VCaP (cell line): ENCODE data around the gene CYBA.

ENCODE experiments used
- H3K27ac ChIP-seq: fragments of 450-650 bp; 2 replicates; pipeline ENCODE4 v1.5.1; 2017
- TF ChIP-seq, protein P1 (sequence below): fragments of 450-650 bp; conservative IDR thresholded peaks from 2 replicates; pipeline ENCODE4 v1.5.1; 2017; ENCODE audit warnings: mild to moderate bottlenecking, moderate library complexity

CYBA gene

DNA sequence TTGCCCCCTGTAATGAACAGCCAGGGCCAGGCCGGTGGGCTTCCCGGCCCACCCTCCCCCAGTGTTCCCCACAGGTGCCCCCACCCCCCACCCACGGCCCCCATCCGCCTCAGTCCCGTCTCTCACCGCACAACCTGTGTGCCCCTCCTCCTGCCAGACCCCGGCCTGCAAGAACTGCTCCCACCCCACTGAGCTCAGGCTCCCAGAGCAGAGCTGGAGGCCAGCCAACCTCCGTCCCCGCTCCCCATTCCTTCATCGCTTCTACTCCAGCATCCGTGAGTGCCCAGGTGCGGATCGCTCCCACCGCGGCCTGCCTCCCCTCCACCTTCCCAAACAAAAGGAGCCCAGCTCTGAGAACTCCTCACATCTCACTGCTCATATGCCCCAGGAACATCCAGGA, 7.9 kb upstream of the CYBA start:
- H3K27ac ChIP-seq, result no peak overlapping the region
- TF ChIP-seq, protein P1, sequence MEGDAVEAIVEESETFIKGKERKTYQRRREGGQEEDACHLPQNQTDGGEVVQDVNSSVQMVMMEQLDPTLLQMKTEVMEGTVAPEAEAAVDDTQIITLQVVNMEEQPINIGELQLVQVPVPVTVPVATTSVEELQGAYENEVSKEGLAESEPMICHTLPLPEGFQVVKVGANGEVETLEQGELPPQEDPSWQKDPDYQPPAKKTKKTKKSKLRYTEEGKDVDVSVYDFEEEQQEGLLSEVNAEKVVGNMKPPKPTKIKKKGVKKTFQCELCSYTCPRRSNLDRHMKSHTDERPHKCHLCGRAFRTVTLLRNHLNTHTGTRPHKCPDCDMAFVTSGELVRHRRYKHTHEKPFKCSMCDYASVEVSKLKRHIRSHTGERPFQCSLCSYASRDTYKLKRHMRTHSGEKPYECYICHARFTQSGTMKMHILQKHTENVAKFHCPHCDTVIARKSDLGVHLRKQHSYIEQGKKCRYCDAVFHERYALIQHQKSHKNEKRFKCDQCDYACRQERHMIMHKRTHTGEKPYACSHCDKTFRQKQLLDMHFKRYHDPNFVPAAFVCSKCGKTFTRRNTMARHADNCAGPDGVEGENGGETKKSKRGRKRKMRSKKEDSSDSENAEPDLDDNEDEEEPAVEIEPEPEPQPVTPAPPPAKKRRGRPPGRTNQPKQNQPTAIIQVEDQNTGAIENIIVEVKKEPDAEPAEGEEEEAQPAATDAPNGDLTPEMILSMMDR, result no peak

DNA sequence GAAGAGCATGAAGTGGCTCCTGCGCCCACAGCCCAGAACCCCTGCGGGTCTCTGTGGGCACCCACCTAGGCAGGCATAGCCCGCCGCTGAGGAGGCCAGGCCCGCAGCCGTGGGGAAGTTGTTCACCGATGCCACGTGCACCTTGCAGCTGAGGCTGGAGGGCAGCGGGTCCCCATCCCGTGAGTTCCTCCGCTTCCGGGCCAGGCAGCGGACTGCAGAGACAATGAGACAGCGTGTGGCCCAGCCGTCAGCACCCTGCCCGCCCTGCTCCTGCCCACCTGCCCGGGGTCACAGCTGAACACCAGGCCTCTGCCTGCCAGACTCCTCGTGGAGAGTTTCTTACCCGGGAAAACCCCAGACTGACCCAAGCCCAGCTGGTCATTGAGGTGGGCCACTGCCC, 6.5 kb upstream of the CYBA start:
- H3K27ac ChIP-seq, result no peak overlapping the region
- TF ChIP-seq, protein P1, result no peak

DNA sequence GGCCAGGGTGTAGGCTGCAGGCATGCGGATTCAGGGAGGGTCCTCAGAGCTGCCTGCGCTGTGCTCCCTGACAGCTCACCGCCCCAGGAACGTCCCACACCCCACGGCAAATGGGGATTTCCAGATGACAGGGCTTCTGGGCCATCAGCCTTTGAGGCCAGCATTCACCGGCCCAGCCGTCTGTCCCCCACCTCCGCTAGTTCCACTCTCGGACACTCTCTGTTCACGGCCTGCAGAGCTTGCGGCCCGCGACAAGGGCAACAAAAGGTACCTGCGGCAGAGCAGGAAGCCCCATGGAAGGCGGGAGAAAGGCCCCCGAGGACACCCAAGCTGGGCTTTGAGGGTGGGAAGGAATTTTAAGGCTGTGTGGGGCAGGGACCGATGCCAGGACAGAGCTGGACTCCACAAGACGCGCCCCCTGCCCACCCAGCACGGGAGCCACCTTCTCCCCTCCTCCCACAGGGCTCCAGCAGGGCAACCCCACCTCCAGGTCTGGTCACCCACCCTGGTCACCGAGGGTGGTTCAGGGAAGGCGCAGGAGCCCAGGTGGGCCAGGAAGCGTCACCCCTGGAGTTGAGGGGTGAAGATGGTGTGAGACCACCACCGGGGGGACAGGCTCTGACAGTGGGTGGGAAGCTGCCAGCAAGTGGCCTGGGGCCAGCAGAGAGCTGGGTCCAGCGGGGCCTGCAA, 5.6 kb upstream of the CYBA start:
- H3K27ac ChIP-seq, result no peak overlapping the region
- TF ChIP-seq, protein P1, result no peak

DNA sequence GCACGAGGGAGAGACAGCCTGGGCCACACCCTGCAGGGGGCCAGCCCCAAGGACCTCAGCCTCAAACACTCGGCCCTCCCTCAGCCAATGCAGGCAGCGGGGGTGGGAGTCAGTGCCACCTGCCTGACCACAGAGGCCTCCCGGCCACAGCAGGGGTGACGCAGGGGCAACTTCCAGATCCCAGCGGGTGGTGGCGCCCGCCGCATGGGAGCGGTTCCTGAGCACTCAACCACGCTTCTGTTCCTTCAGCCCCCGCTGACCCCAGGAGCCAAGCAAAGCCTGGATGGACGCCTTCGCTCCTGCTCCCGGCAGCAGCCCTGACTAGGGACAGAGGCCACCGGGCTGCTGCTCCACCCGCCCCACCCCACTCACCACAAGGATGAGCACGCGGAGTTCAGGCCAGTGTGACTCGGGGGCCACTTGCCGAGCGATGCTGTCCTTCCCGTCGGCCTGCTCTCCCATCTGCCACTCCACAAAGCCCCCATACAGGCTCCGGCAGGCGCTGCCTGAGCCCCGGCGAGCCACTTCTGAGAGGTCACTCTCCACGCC, 5.0 kb upstream of the CYBA start:
- TF ChIP-seq, protein P1, result no peak
- no peak overlapping the region for H3K27ac ChIP-seq

DNA sequence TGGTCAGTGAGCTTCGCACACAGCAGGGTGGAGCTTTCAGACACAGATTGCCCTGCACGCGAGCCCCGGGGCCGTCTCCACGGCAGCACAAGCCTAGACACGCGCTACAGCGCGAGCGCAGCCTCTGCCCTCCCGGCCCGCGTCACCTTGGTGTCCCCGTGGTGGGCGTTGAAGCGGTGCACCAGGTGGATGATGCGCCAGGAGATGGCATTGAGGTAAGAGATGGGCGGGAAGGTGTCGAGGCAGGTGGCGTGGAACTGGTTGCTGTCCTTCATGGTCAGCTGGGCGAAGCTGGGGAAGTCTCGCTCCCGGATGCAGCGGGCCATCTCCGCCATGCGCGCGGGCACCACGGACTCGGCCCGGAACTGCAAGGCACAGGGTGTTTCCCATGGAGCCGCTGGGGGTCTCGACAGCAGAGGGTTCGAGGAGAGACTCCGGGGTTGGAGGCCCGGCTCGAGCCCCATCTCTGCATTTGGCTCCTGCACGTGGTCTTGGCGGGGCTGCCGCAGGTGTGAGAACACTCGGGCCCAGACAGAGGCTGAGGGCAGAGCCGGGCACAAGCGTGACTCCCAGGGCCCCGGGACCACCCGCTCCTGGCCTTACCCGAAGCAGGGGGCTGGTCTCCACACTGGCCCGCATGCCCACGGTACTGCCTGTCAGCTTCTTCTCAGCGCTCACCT, 4.3 kb upstream of the CYBA start:
- TF ChIP-seq, protein P1, result no peak
- no peak overlapping the region for H3K27ac ChIP-seq

DNA sequence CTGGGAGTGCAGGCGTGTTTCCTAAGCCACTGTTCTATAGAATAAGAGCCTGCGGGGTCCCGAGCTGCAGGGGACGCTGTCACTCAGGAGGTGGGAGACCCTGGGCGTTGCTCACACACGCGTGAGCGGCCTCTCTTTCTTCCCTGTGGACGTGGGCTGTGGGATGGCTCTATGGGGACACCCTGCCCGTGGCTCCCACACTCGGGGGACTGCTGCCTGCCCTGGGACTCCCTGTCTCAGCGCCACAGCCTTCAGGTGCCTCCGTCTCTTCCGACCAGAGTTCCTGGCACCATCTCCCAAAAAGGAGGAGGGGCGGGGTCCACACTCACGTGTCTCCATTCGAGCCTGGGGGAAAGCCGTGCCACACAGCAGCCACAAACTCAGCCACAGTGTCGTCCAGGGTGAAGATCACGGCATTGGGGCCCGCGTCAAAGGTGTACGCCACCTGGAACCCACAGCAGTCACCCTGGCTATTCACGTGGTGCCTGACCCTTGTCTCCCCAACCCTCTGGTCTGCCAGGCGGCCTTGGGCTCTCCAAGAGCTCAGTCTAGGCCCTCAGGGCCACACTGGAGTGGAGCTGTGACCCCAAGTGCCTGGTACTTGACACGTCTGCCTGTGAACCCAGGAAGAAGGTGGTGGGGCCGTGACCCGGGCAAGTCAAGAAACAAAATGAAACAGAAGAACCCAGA, 3.7 kb upstream of the CYBA start:
- H3K27ac ChIP-seq, result no peak overlapping the region
- TF ChIP-seq, protein P1, result no peak

DNA sequence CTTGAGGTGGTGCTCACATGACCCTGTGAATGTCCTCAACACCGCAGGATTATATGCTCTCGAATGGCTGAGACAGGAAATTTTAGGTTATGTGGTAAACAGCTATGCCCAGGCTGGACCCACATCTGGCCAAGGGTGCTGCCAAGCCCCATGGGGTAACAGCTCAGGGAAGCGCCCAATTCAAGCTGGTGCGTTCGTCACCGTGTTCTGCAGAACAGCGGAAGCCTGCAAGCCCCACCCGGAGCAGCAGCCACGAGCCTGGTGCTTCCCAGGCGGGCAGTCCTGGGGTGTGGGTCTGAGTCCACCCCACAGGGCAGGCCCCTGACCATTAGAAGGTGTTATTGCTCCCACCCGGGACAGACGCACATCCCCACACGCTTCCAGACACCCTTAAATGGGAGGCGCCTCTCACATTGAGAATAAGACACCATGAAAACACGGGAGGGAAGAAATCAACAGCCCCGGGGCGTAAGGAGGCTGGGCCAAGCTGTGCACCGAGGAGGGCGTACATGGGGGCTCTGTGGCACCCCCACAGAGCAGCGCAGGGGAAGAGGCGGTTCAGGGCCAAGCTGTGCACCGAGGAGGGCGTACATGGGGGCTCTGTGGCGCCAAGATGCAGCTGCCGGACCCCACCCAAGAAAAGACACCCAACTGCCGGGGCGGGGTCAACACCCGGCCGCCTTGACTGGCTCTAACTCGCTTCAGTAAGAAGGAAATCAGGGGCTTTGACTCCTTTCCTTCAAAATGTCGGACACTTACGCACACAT, 2.9 kb upstream of the CYBA start:
- no peak overlapping the region for H3K27ac ChIP-seq
- TF ChIP-seq, protein P1, result no peak
